Gastroesophageal sphincter (tissue), 4 donors: ENCODE data around the gene PROK1. TPM values are rescaled to one million over a fixed set of nuclear protein-coding genes. Genes with fewer than 3 reads are reported as not detected.

Source experiments
- ATAC-seq: fragments of 150-250 bp; one replicate; pipeline ENCODE4 v1.9.1; 2016; ENCODE audit warnings: mild to moderate bottlenecking, moderate library complexity
- H3K27ac ChIP-seq, 4 donors: fragments of 200-600 bp; sonication (generic) in 3 of 4; 1 replicate in 3 of 4; 2 replicates in 1 of 4; pipeline ENCODE4 v1.5.1; 2016 to 2019
- H3K27me3 ChIP-seq: fragments of 200-600 bp; sonication (generic); one replicate; pipeline ENCODE4 v1.5.1; 2019
- H3K36me3 ChIP-seq, 2 donors: fragments of 200-600 bp; sonication (generic); one replicate each; pipeline ENCODE4 v1.5.1; 2019; ENCODE audit warnings: control low read depth in 1 of 2
- H3K4me1 ChIP-seq, 3 donors: fragments of 200-600 bp; sonication (generic); 1 replicate in 2 of 3; 2 replicates in 1 of 3; pipeline ENCODE4 v1.5.1; 2016 to 2019; ENCODE audit warnings: control low read depth in 2 of 3
- H3K4me3 ChIP-seq, 2 donors: fragments of 200-600 bp; sonication (generic); one replicate each; pipeline ENCODE4 v1.5.1; 2019; ENCODE audit warnings: mild to moderate bottlenecking in 1 of 2, moderate library complexity in 1 of 2
- H3K9me3 ChIP-seq, 3 donors: fragments of 200-600 bp; sonication (generic); one replicate each; pipeline ENCODE4 v1.5.1; 2017 to 2019; ENCODE audit warnings: control low read depth in 2 of 3
- CTCF ChIP-seq, 4 experiments: fragments of 200-600 bp in 2 of 4; fragments of 450-650 bp in 2 of 4; sonication (generic) in 1 of 4; IDR thresholded peaks; one replicate each; pipeline ENCODE4 v1.5.1; 2017 to 2019; ENCODE audit warnings: antibody characterized with exemption in 4 of 4, mild to moderate bottlenecking in 2 of 4, moderate library complexity in 2 of 4
- EP300 ChIP-seq: sonication (generic); formaldehyde crosslinking; IDR thresholded peaks from one replicate; pipeline ENCODE4 v1.6.1; 2017; ENCODE audit warnings: antibody characterized with exemption, mild to moderate bottlenecking
- POLR2A ChIP-seq, 2 donors: fragments of 450-650 bp; IDR thresholded peaks; one replicate each; pipeline ENCODE4 v1.6.1; 2017; ENCODE audit warnings: antibody characterized with exemption in 2 of 2, mild to moderate bottlenecking in 2 of 2, moderate library complexity in 1 of 2
- POLR2AphosphoS5 ChIP-seq: sonication (generic); formaldehyde crosslinking; IDR thresholded peaks from one replicate; pipeline ENCODE4 v1.6.1; 2017; ENCODE audit warnings: antibody characterized with exemption
- WGBS, 2 donors: methylation state at CpG; one replicate each; pipeline ENCODE4 v1.1.5; 2018; ENCODE audit warnings: low coverage in 1 of 2; 5-methylcytosine and 5-hydroxymethylcytosine counted together
- total RNA-seq, 4 donors: library from RNA; depleted of rRNA; stranded (reverse); fragments of >200 nt; gene quantifications; one replicate each; pipeline ENCODE4 v1.1.0, GENCODE V29; 2016

PROK1 gene
- total RNA-seq, 4 donors from 2014 or later: 1.1 TPM; not detected in 3

DNA sequence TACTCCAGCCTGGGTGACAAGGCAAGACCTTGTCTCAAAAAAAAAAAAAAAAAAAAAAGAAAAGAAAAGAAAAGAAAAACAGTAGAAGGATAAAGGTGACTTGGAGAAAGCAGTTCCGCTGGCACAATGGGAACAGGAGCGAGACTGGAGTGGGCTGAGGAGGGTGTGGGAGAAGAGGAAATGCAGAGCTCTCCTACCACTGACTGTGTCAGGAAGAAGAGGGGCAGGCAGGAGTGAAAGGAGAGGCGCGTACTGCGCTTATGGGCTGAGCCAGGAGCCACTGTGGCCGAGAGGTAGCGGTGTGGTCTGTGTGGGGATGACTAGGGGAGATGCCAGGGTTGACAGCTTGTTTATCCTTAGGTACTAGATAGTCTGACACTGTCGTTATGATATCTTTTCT is 6.4 kb upstream of the PROK1 start:
- H3K36me3 ChIP-seq: no peaks in the 10 kb centered on the region

GRCh38 chr1:110449661-110450651 is 993 bp upstream of the PROK1 start:
- peaks cover 59% of the 10 kb centered on the region for H3K27me3 ChIP-seq
- WGBS, 2 donors: 37 to 54% methylated on average over 7 to 11 of the region's 12 CpGs
- no peaks in the 10 kb centered on the region for H3K4me1 ChIP-seq
- TF ChIP-seq CTCF (IDR thresholded peaks at IDR 0.05) (no peak), EP300 (no peak), POLR2AphosphoS5 (no peak), POLR2A (IDR thresholded peaks at IDR 0.05) (no peak)
- H3K4me3 ChIP-seq: no peak overlapping the region
- H3K36me3 ChIP-seq: no peaks in the 10 kb centered on the region
- no peaks in the 10 kb centered on the region for H3K9me3 ChIP-seq
- no peak for ATAC-seq
- H3K27ac ChIP-seq: no peak overlapping the region

More for the DNA sequence above, 6.4 kb upstream of the PROK1 start:
- H3K4me3 ChIP-seq: no peak overlapping the region
- H3K27ac ChIP-seq: no peak overlapping the region
- H3K9me3 ChIP-seq: no peaks in the 10 kb centered on the region
- 60 to 69% methylated on average over 7 to 8 of the region's 8 CpGs for WGBS, 2 donors
- TF ChIP-seq EP300 (no peak), CTCF (IDR thresholded peaks at IDR 0.05) (no peak), POLR2A (IDR thresholded peaks at IDR 0.05) (no peak), POLR2AphosphoS5 (no peak)
- peaks cover 9% of the 10 kb centered on the region for H3K27me3 ChIP-seq
- ATAC-seq: no peak
- H3K4me1 ChIP-seq: no peaks in the 10 kb centered on the region

DNA sequence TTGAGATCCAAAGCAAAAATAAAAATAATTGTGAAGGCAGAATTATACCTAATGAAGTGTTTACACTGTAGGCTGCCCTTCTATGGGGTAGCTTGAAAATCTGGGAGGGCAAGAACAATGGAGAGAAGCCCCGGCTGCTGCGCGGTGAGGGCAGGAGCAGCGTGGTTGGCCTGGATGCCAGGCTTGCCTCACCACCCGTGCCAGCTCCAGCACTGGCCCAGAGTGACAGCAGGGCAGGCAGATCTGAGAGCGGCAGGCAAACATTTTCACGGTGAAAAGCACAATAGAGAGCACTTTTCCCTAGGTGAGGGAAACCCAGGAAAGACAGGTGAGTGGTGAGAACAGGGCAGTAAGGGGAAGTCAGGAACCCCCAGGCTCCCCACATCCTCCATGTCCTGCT is 1.4 kb downstream of the PROK1 start:
- WGBS, 2 donors: 58 to 66% methylated on average over 6 to 7 of the region's 7 CpGs
- H3K27me3 ChIP-seq: peaks cover 65% of the 10 kb centered on the region
- H3K36me3 ChIP-seq: no peaks in the 10 kb centered on the region
- TF ChIP-seq POLR2AphosphoS5: no peak
- TF ChIP-seq CTCF (IDR thresholded peaks at IDR 0.05): no peak
- no peak for TF ChIP-seq EP300
- no peak for TF ChIP-seq POLR2A (IDR thresholded peaks at IDR 0.05)
- H3K4me1 ChIP-seq: no peaks in the 10 kb centered on the region
- H3K4me3 ChIP-seq: no peak overlapping the region
- H3K9me3 ChIP-seq: no peaks in the 10 kb centered on the region
- no peak overlapping the region for H3K27ac ChIP-seq
- no peak for ATAC-seq

DNA sequence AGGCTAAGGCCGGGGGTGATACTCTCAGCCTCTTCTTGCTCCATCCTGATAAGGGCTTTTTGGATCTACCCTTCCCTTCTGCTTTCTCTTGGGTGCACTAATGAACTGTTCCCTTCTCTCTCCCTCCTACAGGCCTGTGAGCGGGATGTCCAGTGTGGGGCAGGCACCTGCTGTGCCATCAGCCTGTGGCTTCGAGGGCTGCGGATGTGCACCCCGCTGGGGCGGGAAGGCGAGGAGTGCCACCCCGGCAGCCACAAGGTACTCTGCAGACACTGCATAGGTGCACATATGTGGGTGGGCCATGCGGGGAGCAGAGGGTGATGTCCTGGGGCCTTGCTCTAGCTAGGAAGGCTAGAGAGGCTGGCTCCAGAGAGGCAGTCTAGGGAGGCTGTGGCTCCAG is 2.9 kb downstream of the PROK1 start:
- no peak for TF ChIP-seq POLR2A (IDR thresholded peaks at IDR 0.05)
- no peak for TF ChIP-seq POLR2AphosphoS5
- no peak for TF ChIP-seq CTCF (IDR thresholded peaks at IDR 0.05)
- TF ChIP-seq EP300: no peak
- no peak overlapping the region for H3K4me3 ChIP-seq
- H3K36me3 ChIP-seq: no peaks in the 10 kb centered on the region
- no peak for ATAC-seq
- no peaks in the 10 kb centered on the region for H3K4me1 ChIP-seq
- 82% methylated on average over 1 of the region's 9 CpGs; no CpG with 5 or more reads in 1 of the 2 donors for WGBS, 2 donors
- H3K9me3 ChIP-seq: no peaks in the 10 kb centered on the region
- H3K27me3 ChIP-seq: peaks cover 63% of the 10 kb centered on the region
- H3K27ac ChIP-seq: no peak overlapping the region

DNA sequence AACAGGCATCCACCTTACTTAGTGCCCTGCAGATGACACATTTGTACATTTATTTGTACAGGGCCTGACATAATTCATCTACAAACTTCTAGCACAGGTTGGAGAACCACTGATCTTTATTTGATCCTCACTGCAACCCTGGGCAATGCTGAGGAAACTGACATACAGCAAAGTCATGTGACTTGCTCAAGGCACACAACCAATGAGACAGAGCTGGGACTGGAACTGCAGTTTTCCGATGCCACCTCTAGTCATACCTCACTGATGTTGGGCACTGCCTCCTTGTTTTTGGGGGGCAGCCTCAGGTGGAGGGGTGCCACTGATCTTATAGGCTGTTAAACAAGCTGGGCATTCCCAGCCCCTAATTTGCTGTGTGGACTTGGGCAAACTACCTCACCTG is 3.4 kb downstream of the PROK1 start:
- WGBS, 2 donors: no CpG with 5 or more reads among the region's 1 CpG
- no peak for ATAC-seq
- no peak for TF ChIP-seq POLR2A (IDR thresholded peaks at IDR 0.05)
- no peak for TF ChIP-seq EP300
- TF ChIP-seq POLR2AphosphoS5: no peak
- TF ChIP-seq CTCF (IDR thresholded peaks at IDR 0.05): no peak

More for the DNA sequence above, 3.4 kb downstream of the PROK1 start:
- H3K36me3 ChIP-seq: no peaks in the 10 kb centered on the region
- H3K27me3 ChIP-seq: peaks cover 58% of the 10 kb centered on the region
- H3K9me3 ChIP-seq: no peaks in the 10 kb centered on the region
- H3K27ac ChIP-seq: no peak overlapping the region
- no peak overlapping the region for H3K4me3 ChIP-seq
- H3K4me1 ChIP-seq: no peaks in the 10 kb centered on the region
